GM23248 (cell line): ENCODE measurements around the gene JPH2. TPM values are rescaled to one million over a fixed set of nuclear protein-coding genes. Genes with fewer than 3 reads are reported as not detected.
"Not testable (repeated sequence)": the region's sequence is repeated elsewhere in the genome, so short reads cannot be mapped to it uniquely, and the experiment has no call there.

ENCODE experiments used
- DNase-seq: peaks from one replicate; pipeline ENCODE4 v3.0.0-alpha.2; 2015
- H2AFZ ChIP-seq: fragments of 200-600 bp; sonication (generic); 2 replicates; pipeline ENCODE4 v1.6.1; 2016; ENCODE audit warnings: antibody characterized with exemption
- H3F3A ChIP-seq: fragments of 200-600 bp; sonication (generic); 2 replicates; pipeline ENCODE4 v1.6.1; 2016; ENCODE audit warnings: mild to moderate bottlenecking, antibody characterized with exemption, mixed run types; ENCODE audit not compliant: insufficient read depth
- H3K27ac ChIP-seq: fragments of 200-600 bp; sonication (generic); 2 replicates; pipeline ENCODE4 v1.5.1; 2016; ENCODE audit warnings: mild to moderate bottlenecking
- H3K27me3 ChIP-seq: fragments of 200-600 bp; sonication (generic); replicated peaks from 2 replicates; pipeline ENCODE4 v1.6.1; 2016; ENCODE audit warnings: mild to moderate bottlenecking; ENCODE audit not compliant: insufficient read depth
- H3K36me3 ChIP-seq: fragments of 200-600 bp; sonication (generic); 2 replicates; pipeline ENCODE4 v1.6.1; 2016; ENCODE audit warnings: low read depth, mild to moderate bottlenecking
- H3K4me1 ChIP-seq: fragments of 200-600 bp; sonication (generic); 2 replicates; pipeline ENCODE4 v1.6.1; 2016; ENCODE audit warnings: mild to moderate bottlenecking; ENCODE audit not compliant: insufficient read depth
- H3K4me2 ChIP-seq: fragments of 200-600 bp; sonication (generic); one replicate; pipeline ENCODE4 v1.6.1; 2016; ENCODE audit warnings: mild to moderate bottlenecking; ENCODE audit not compliant: unreplicated experiment
- H3K4me3 ChIP-seq: fragments of 200-600 bp; sonication (generic); 2 replicates; pipeline ENCODE4 v1.5.1; 2016; ENCODE audit warnings: mild to moderate bottlenecking
- H3K79me2 ChIP-seq: fragments of 200-600 bp; sonication (generic); 2 replicates; pipeline ENCODE4 v1.6.1; 2016; ENCODE audit warnings: mild to moderate bottlenecking; ENCODE audit not compliant: insufficient read depth
- H3K9ac ChIP-seq: fragments of 200-600 bp; sonication (generic); 2 replicates; pipeline ENCODE4 v1.6.1; 2016; ENCODE audit warnings: mild to moderate bottlenecking
- H3K9me2 ChIP-seq: fragments of 200-600 bp; sonication (generic); 2 replicates; pipeline ENCODE4 v1.6.1; 2016; ENCODE audit warnings: mixed run types, mild to moderate bottlenecking, moderate library complexity; ENCODE audit not compliant: insufficient read depth
- H3K9me3 ChIP-seq: fragments of 200-600 bp; sonication (generic); one replicate; pipeline ENCODE4 v1.6.1; 2017; ENCODE audit warnings: low read depth
- H4K20me1 ChIP-seq: fragments of 200-600 bp; sonication (generic); 2 replicates; pipeline ENCODE4 v1.6.0; 2016; ENCODE audit not compliant: insufficient read depth
- EZH2 ChIP-seq: fragments of 200-600 bp; sonication (generic); IDR thresholded peaks from 2 replicates; pipeline ENCODE4 v1.6.1; 2018; ENCODE audit warnings: antibody characterized with exemption, mild to moderate bottlenecking; ENCODE audit not compliant: insufficient read depth, poor library complexity, severe bottlenecking
- EZH2phosphoT487 ChIP-seq: fragments of 200-600 bp; sonication (generic); IDR thresholded peaks from 2 replicates; pipeline ENCODE4 v1.6.1; 2018; ENCODE audit warnings: antibody characterized with exemption, moderate library complexity, mild to moderate bottlenecking, low read depth; ENCODE audit not compliant: insufficient read depth
- WGBS, 2 experiments: methylation state at CpG; one replicate each; pipeline ENCODE4 v1.1.6; 2015 to 2017; ENCODE audit warnings: low lambda C conversion rate in 2 of 2, low coverage in 1 of 2; ENCODE audit errors: missing lambda C conversion rate in 2 of 2; 5-methylcytosine and 5-hydroxymethylcytosine counted together
- in situ Hi-C: fragments of 300-500 bp; cut with MboI; formaldehyde crosslinking; loops from 2 replicates; pipeline ENCODE4 v1.15.0; 2020
- polyA plus RNA-seq: library from polyadenylated mRNA; unstranded; fragments of >200 nt; fragmentation: Nextera tagmentation; extraction: Ambion mirVana; gene quantifications from 2 replicates; pipeline ENCODE4 v1.2.1, GENCODE V29; 2016
- total RNA-seq: library from RNA; depleted of rRNA; stranded (reverse); fragments of >200 nt; shearing (Covaris generic); gene quantifications from 2 replicates; pipeline ENCODE4 v1.2.3, GENCODE V29; 2014; rRNA removed

The JPH2 gene
- 7.8 and 9.7 TPM in 2 replicates for total RNA-seq
- 1.6 and 1.8 TPM in 2 replicates for polyA plus RNA-seq

DNA sequence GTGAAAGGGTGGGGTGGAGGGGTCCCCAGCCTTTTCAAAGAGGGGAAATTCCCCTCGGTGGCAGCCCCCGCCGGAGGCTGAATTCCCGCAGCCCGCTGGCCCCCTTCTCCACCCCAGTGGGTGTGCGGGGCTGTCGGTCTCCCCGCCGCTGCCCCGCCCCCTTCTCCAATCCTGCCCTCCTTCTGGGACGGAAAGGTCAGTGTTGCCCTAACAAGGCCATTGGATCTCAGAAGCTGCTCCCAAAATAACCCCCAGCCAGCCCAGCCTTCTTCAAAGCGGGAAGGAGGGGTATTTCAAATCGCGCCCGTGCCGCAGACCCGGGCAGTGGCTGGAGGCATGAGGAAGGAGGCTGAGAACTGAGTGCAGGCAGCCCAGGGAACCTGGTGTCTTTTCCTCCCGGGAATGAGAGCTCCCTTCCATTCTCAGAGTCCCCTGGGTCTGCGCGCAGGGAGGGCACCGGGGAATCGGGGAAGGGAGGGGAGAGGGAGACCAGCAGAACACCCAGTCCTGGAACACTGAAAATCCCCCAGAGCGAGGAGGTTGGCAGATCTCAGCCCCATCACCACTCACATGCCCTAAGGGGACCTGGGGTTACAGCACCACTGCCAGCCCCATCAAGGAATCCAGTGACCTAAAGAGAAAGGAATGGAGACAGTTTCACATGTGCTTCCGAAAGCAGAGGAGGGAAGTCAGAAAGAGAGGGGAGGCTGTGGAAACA, at the start of gene JPH2:
Gene JPH2, minus strand, starts transcription at position 135 of the 718 bp plus-strand sequence. CDS start 483 bp downstream, outside the sequence.
- Histone ChIP-seq H2AFZ (peak within 1 kb of the TSS; percentile 90), H3K9me3 (no peaks in the 10 kb centered on the region), H3K4me1 (peaks cover 13% of the 10 kb centered on the region), H3F3A (peaks cover 21% of the 10 kb centered on the region), H3K9ac (peak within 1 kb of the TSS; percentile 73), H3K4me2 (peak within 1 kb of the TSS; percentile 97), H3K9me2 (no peaks in the 10 kb centered on the region), H4K20me1 (no peaks in the 10 kb centered on the region), H3K79me2 (no peaks in the 10 kb centered on the region), H3K4me3 (peak within 1 kb of the TSS; percentile 79), H3K36me3 (no peaks in the 10 kb centered on the region), H3K27me3 (no peaks in the 10 kb centered on the region), H3K27ac (peak within 1 kb of the TSS; percentile 88)
- in situ Hi-C loops, result loop anchor here (5.0 kb wide), 1 partner anchor 70 kb away; no protein-coding TSS in a partner anchor
- WGBS, 2 experiments, result 1 to 5% methylated on average over 16 to 24 of the region's 24 CpGs
- TF ChIP-seq EZH2phosphoT487 (no peak), EZH2 (no peak)
- peak; percentile 89 for DNase-seq

DNA sequence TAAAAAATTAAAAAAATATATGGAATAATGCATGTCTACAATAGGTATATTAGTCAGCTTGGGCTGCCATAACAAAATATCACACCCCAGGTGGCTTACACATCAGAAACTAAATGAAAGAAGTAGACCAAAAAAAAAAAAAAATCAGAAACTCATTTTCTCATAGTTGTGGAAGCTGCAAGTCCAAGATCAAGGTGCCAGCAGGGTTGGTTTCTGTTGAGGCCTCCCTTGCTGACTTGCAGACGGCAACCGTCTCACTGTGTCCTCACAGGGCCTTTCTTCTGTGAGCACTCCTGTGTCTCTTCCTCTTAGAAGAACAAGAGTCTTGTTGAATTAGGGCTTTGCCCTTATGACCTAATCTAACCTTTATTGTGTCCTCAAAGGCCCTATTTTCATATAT, 48.7 kb upstream of the JPH2 start:
- Histone ChIP-seq H3K9ac (no peak overlapping the region), H3K9me3 (no peaks in the 10 kb centered on the region), H4K20me1 (no peaks in the 10 kb centered on the region), H3K4me2 (no peak overlapping the region), H3F3A (no peaks in the 10 kb centered on the region), H3K9me2 (no peaks in the 10 kb centered on the region), H2AFZ (no peak overlapping the region), H3K36me3 (no peaks in the 10 kb centered on the region), H3K4me3 (no peak overlapping the region), H3K4me1 (no peaks in the 10 kb centered on the region), H3K27me3 (0 out of 2 replicates have a peak, but pooled peaks cover 4% of the 10 kb centered on the region), H3K79me2 (no peaks in the 10 kb centered on the region), H3K27ac (no peak overlapping the region)
- WGBS, 2 experiments, result 96 to 100% methylated on average over 2 of the region's 2 CpGs
- no peak for DNase-seq
- TF ChIP-seq EZH2phosphoT487, result no peak
- no peak for TF ChIP-seq EZH2
- in situ Hi-C loops, result no loop called here

DNA sequence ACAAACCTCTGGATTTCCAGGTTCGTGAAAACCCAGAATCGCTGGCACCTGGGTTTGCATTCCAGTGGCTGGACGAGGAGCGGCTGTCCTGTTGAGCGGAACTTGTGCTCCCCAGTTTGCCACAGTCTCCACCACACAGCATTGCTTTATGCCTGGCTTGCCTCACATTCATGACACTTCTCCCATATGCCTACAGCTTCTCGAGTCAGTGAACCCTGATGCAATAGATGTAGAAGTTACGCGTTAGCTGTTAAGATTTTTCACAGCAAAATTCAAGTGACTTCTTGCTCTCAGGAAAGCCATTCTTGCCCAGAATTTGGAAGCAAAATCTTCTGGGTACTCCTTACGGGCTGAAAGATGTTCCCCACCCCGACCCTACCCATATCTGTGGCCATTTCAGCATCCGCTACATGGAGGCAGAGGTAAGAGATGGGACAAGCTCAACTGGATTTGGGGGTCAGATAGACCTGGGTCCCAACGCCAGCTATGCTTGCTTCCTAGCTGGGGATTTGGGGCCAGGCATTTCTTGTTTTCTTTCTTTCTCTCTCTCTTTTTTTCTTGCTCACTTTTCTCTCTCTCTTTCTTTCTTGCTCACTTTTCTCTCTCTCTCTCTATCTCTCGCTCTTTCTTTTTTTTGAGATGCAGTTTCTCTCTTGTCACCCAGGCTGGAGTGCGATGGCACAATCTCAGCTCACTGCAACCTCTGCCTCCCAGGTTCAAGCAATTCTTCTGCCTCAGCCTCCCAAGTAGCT, 47.8 kb upstream of the JPH2 start:
- Histone ChIP-seq H3K4me3 (no peak overlapping the region), H4K20me1 (no peaks in the 10 kb centered on the region), H3K9ac (no peak overlapping the region), H3K27me3 (0 out of 2 replicates have a peak, but pooled peaks cover 4% of the 10 kb centered on the region), H3K36me3 (no peaks in the 10 kb centered on the region), H3K27ac (no peak overlapping the region), H3K4me1 (no peaks in the 10 kb centered on the region), H3K9me3 (no peaks in the 10 kb centered on the region), H3K79me2 (no peaks in the 10 kb centered on the region), H3K9me2 (no peaks in the 10 kb centered on the region), H3K4me2 (no peak overlapping the region), H2AFZ (no peak overlapping the region), H3F3A (no peaks in the 10 kb centered on the region)
- 74 to 76% methylated on average over 13 to 14 of the region's 14 CpGs for WGBS, 2 experiments
- TF ChIP-seq EZH2phosphoT487, result no peak
- no peak for TF ChIP-seq EZH2
- in situ Hi-C loops, result no loop called here
- no peak for DNase-seq

DNA sequence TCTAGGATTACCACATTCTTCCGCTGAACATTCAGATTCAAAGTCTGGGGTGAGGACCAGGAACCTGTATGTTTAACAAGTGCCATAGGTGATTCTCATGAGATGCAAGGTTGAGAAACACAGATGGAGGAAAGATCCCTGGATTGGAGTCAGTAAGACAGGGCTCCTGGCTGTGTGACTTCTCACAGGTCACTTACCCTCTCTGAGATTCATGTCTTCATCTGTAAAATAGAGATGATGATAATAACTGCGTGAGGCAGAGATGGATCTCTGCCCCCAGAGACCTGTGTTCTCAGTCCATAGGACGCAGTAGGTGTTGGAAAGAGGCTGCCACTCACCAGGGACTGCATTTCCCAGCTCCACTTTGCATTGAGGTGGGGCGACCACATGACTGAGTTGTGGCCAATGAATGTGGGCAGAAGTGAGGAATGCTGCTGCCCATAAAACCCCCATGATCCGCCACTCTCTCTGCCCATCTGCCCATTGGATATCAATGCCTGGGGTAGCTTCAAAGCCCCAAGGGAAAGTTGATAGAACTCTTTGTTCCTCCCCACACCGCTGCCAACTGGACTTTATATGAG, 46.5 kb upstream of the JPH2 start:
- no peak overlapping the region for H3K9ac ChIP-seq
- H3K36me3 ChIP-seq, result no peaks in the 10 kb centered on the region
- H3K9me2 ChIP-seq, result no peaks in the 10 kb centered on the region
- no peaks in the 10 kb centered on the region for H4K20me1 ChIP-seq
- no peak overlapping the region for H2AFZ ChIP-seq
- H3K4me2 ChIP-seq, result no peak overlapping the region
- no peaks in the 10 kb centered on the region for H3F3A ChIP-seq
- in situ Hi-C loops, result no loop called here
- DNase-seq, result no peak
- H3K79me2 ChIP-seq, result no peaks in the 10 kb centered on the region
- H3K4me3 ChIP-seq, result no peak overlapping the region
- WGBS, 2 experiments, result 68 to 76% methylated on average over 6 of the region's 6 CpGs
- no peaks in the 10 kb centered on the region for H3K9me3 ChIP-seq
- TF ChIP-seq EZH2phosphoT487 (no peak), EZH2 (no peak)
- H3K4me1 ChIP-seq, result no peaks in the 10 kb centered on the region
- H3K27ac ChIP-seq, result no peak overlapping the region
- H3K27me3 ChIP-seq, result no peaks in the 10 kb centered on the region

DNA sequence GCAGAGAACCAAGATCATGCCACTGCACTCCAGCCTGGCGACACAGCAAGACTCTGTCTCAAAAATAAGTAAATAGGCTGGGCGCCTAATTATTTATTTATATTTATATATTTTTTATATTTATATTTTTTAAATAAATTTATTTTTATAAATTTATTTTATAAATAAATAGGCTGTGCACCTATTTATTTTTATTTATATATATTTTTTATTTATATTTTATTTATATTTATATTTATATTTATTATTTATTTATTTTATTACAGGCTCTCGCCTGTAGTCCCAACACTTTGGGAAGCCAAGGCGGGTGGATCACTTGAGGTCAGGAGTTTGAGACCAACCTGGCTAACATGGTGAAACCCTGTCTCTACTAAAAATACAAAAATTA, 45.5 kb upstream of the JPH2 start:
- H3K4me3 ChIP-seq, H3K79me2 ChIP-seq, H3K9me2 ChIP-seq, DNase-seq, H4K20me1 ChIP-seq, H2AFZ ChIP-seq, H3K9me3 ChIP-seq, in situ Hi-C loops, H3K4me1 ChIP-seq, H3F3A ChIP-seq, H3K9ac ChIP-seq, H3K4me2 ChIP-seq, H3K36me3 ChIP-seq, H3K27ac ChIP-seq, H3K27me3 ChIP-seq: not testable (repeated sequence)
- WGBS, 2 experiments, result 65 to 66% methylated on average over 4 of the region's 4 CpGs
